Lower lobe of right lung (tissue), 2 donors: ENCODE results near the gene OBSCN. TPM values are rescaled to one million over a fixed set of nuclear protein-coding genes. Genes with fewer than 3 reads are reported as not detected.
"Not testable (repeated sequence)": the region's sequence is repeated elsewhere in the genome, so short reads cannot be mapped to it uniquely, and the experiment has no call there.

Experiments used
- ATAC-seq, 2 donors: fragments of 200-7000 bp; cut with Tn5 transposase; one replicate each; pipeline ENCODE4 v1.9.1; 2020 to 2022; ENCODE audit warnings: mild to moderate bottlenecking in 2 of 2, moderate library complexity in 2 of 2
- DNase-seq: peaks from one replicate; pipeline ENCODE4 v3.0.0-alpha.2; 2020
- H3K27ac ChIP-seq: fragments of 200-600 bp; one replicate; pipeline ENCODE4 v1.8.0; 2022
- H3K27me3 ChIP-seq: fragments of 200-600 bp; one replicate; pipeline ENCODE4 v1.8.0; 2022; ENCODE audit warnings: low read depth
- H3K36me3 ChIP-seq: fragments of 200-600 bp; one replicate; pipeline ENCODE4 v1.8.0; 2022; ENCODE audit warnings: mild to moderate bottlenecking
- H3K4me1 ChIP-seq: fragments of 200-600 bp; one replicate; pipeline ENCODE4 v1.8.0; 2022
- H3K4me3 ChIP-seq: fragments of 200-600 bp; one replicate; pipeline ENCODE4 v1.8.0; 2022; ENCODE audit warnings: mild to moderate bottlenecking
- H3K9me3 ChIP-seq: fragments of 200-600 bp; one replicate; pipeline ENCODE4 v1.8.0; 2022
- CTCF ChIP-seq: fragments of 200-600 bp; IDR thresholded peaks from one replicate; pipeline ENCODE4 v1.8.0; 2022; ENCODE audit warnings: antibody characterized with exemption, mild to moderate bottlenecking
- intact Hi-C: fragments of 100-400 bp; cut with DNase I; formaldehyde crosslinking; loops from one replicate; pipeline ENCODE4 v1.11.0; 2022
- total RNA-seq: library from RNA; stranded (reverse); fragmentation: NEBNext Ultra II Directional; extraction: Animal tissue kit (Norgen Biotek cat#: 25700); gene quantifications from one replicate; pipeline ENCODE4 v1.2.1, GENCODE V29; 2021
- donor health status: DM: no; HTN: yes; CAD: no; lungs with severe emphysema.

OBSCN gene
- total RNA-seq, 1 donor from 2014 or later, result 35.6 TPM

GRCh38 chr1:228219962-228220780 lies 12.3 kb downstream of the OBSCN start:
- intact Hi-C loops, result no loop called here
- no peak for TF ChIP-seq CTCF
- H3K27ac ChIP-seq, result no peak overlapping the region
- H3K27me3 ChIP-seq, result no peaks in the 10 kb centered on the region
- H3K4me1 ChIP-seq, result no peaks in the 10 kb centered on the region
- H3K9me3 ChIP-seq, result peaks cover 12% of the 10 kb centered on the region
- no peak for ATAC-seq
- H3K36me3 ChIP-seq, result peaks cover 26% of the 10 kb centered on the region
- no peak overlapping the region for H3K4me3 ChIP-seq
- no peak for DNase-seq

- Histone ChIP-seq H3K36me3 (peaks cover 28% of the 10 kb centered on the region), H3K9me3 (peaks cover 16% of the 10 kb centered on the region)
- intact Hi-C loops, DNase-seq, H3K27me3 ChIP-seq, H3K27ac ChIP-seq, H3K4me1 ChIP-seq, H3K4me3 ChIP-seq, ATAC-seq: not testable (repeated sequence)
Observed at GRCh38 chr1:228221097-228221496, 13.3 kb downstream of the OBSCN start.

GRCh38 chr1:228222548-228222947 lies 14.7 kb downstream of the OBSCN start:
- no peak for DNase-seq
- no peaks in the 10 kb centered on the region for H3K27me3 ChIP-seq
- ATAC-seq, result no peak

GRCh38 chr1:228224198-228225164 lies 16.6 kb downstream of the OBSCN start:
- no peak for TF ChIP-seq CTCF
- DNase-seq (no peak), ATAC-seq (no peak)
- Histone ChIP-seq H3K4me3 (no peak overlapping the region), H3K36me3 (peaks cover 30% of the 10 kb centered on the region), H3K4me1 (no peaks in the 10 kb centered on the region), H3K27ac (no peak overlapping the region), H3K27me3 (no peaks in the 10 kb centered on the region), H3K9me3 (peaks cover 16% of the 10 kb centered on the region)
- intact Hi-C loops, result no loop called here

More at GRCh38 chr1:228222548-228222947, 14.7 kb downstream of the OBSCN start:
- Histone ChIP-seq H3K4me3 (no peak overlapping the region), H3K4me1 (no peaks in the 10 kb centered on the region), H3K27ac (no peak overlapping the region), H3K9me3 (peaks cover 16% of the 10 kb centered on the region), H3K36me3 (peaks cover 29% of the 10 kb centered on the region)
- intact Hi-C loops, result no loop called here
- no peak for TF ChIP-seq CTCF

- Histone ChIP-seq H3K36me3 (peaks cover 26% of the 10 kb centered on the region), H3K27me3 (no peaks in the 10 kb centered on the region), H3K9me3 (peaks cover 16% of the 10 kb centered on the region), H3K27ac (no peak overlapping the region), H3K4me3 (no peak overlapping the region), H3K4me1 (no peaks in the 10 kb centered on the region)
- no peak for TF ChIP-seq CTCF
- intact Hi-C loops, result no loop called here
- no peak for DNase-seq
- no peak for ATAC-seq
Observed at GRCh38 chr1:228225165-228225710, 17.4 kb downstream of the OBSCN start.
